K562 (cell line): ENCODE results near the gene AGPAT1. TPM values are rescaled to one million over a fixed set of nuclear protein-coding genes. Genes with fewer than 3 reads are reported as not detected.

Source experiments
- ATAC-seq: fragments of 200-7000 bp; cut with Tn5 transposase; 3 replicates; pipeline ENCODE4 v1.9.1; 2020; ENCODE audit warnings: moderate library complexity
- BruUV-seq: library from RNA; stranded (reverse); fragments of 400-500 nt; replicated peaks from 2 replicates; lab custom pipeline; 2021; lab: Mats Ljungman, UMichigan
- CTCF ChIA-PET: fragments of 300-600 bp; formaldehyde crosslinking; extraction: SDS; loops from one replicate; lab custom pipeline; 2021; ENCODE audit warnings: low intra/inter-chr PET ratio; lab: Yijun Ruan, JAX
- POLR2A ChIA-PET: fragments of 300-600, 350-650 bp; sonication (Branson Sonifier 250); formaldehyde crosslinking; extraction: SDS; loops from one replicate; lab custom pipeline; 2021; ENCODE audit warnings: antibody characterized with exemption, inconsistent platforms; lab: Yijun Ruan, JAX
- DNase-seq, 4 experiments: peaks; one replicate each; pipeline versions ENCODE4 v3.0.0 to v3.0.0-alpha.2; 2011 to 2018; ENCODE audit warnings: low spot score in 3 of 4, mixed read lengths in 3 of 4; ENCODE audit errors: extremely low read depth in 1 of 4
- FAIRE-seq: peaks from 2 replicates; lab custom pipeline; 2011; peaks lifted over from hg19 to GRCh38; lab: Jason Lieb, UNC
- H2AFZ ChIP-seq: 2 replicates; pipeline ENCODE4 v1.6.0; 2011; ENCODE audit warnings: low read depth, low read length, control low read depth, inconsistent platforms
- H3K27ac ChIP-seq: fragments of 200-600 bp; 3 replicates; pipeline ENCODE4 v1.8.0; 2011; ENCODE audit warnings: low read depth, mild to moderate bottlenecking, control low read depth, inconsistent platforms, low read length, moderate library complexity, mixed read lengths; ENCODE audit errors: extremely low read depth
- H3K27me3 ChIP-seq, 2 experiments: fragments of 300-600 bp in 1 of 2; 2 replicates in 1 of 2; 3 replicates in 1 of 2; pipeline versions ENCODE4 v1.6.0 to v1.8.0; 2011; ENCODE audit warnings: inconsistent platforms in 2 of 2, low read length in 2 of 2, mild to moderate bottlenecking in 1 of 2, mixed read lengths in 1 of 2, moderate library complexity in 1 of 2; ENCODE audit not compliant: control insufficient read depth in 2 of 2, insufficient read depth in 2 of 2
- H3K36me3 ChIP-seq: fragments of 300-600 bp; 3 replicates; pipeline ENCODE4 v1.8.0; 2011; ENCODE audit warnings: mild to moderate bottlenecking, low read length, inconsistent platforms; ENCODE audit not compliant: control insufficient read depth, insufficient read depth
- H3K4me1 ChIP-seq, 2 experiments: fragments of 200-600 bp in 1 of 2; replicated peaks in 1 of 2; 2 replicates in 1 of 2; 3 replicates in 1 of 2; pipeline versions ENCODE4 v1.5.1 to v1.8.0; 2011; ENCODE audit warnings: inconsistent platforms in 2 of 2, low read length in 2 of 2, mild to moderate bottlenecking in 1 of 2, mixed read lengths in 1 of 2, moderate library complexity in 1 of 2; ENCODE audit not compliant: control insufficient read depth in 2 of 2, insufficient read depth in 2 of 2
- H3K4me2 ChIP-seq: 2 replicates; pipeline ENCODE4 v1.6.1; 2011; ENCODE audit warnings: low read length, control low read depth, inconsistent platforms, mixed read lengths; ENCODE audit not compliant: insufficient read depth
- H3K4me3 ChIP-seq: fragments of 200-600 bp; sonication (generic), shearing (Covaris generic); 2 replicates; pipeline ENCODE4 v1.5.1; 2016; ENCODE audit warnings: control low read depth, inconsistent platforms
- H3K79me2 ChIP-seq: fragments of 200-600 bp; 3 replicates; pipeline ENCODE4 v1.8.0; 2011; ENCODE audit warnings: low read length, inconsistent platforms; ENCODE audit not compliant: control insufficient read depth, insufficient read depth
- H3K9ac ChIP-seq, 2 experiments: 2 replicates each; pipeline versions ENCODE4 v1.6.0 to v1.6.1; 2011; ENCODE audit warnings: low read depth in 2 of 2, low read length in 2 of 2, control low read depth in 1 of 2, inconsistent platforms in 1 of 2, mild to moderate bottlenecking in 1 of 2, mixed read lengths in 1 of 2; ENCODE audit not compliant: insufficient read depth in 1 of 2
- H3K9me1 ChIP-seq: one replicate; pipeline ENCODE4 v1.6.0; 2011; ENCODE audit warnings: inconsistent platforms, mild to moderate bottlenecking, low read length, moderate library complexity; ENCODE audit not compliant: control insufficient read depth, insufficient read depth
- H3K9me3 ChIP-seq: replicated peaks from 2 replicates; pipeline ENCODE4 v1.5.1; 2011; ENCODE audit warnings: low read depth, low read length, inconsistent platforms; ENCODE audit not compliant: control insufficient read depth, insufficient read depth
- H4K20me1 ChIP-seq: replicated peaks from 2 replicates; pipeline ENCODE4 v1.6.1; 2011; ENCODE audit warnings: low read length, inconsistent platforms, mixed read lengths; ENCODE audit not compliant: control insufficient read depth, insufficient read depth
- ARHGAP35 ChIP-seq: fragments of 450-650 bp; IDR thresholded peaks from 2 replicates; pipeline ENCODE4 v1.6.1; 2018; ENCODE audit not compliant: partially characterized antibody
- ELF1 ChIP-seq: fragments of 200-800 bp; sonication (Bioruptor generic); IDR thresholded peaks from 2 replicates; pipeline ENCODE4 v1.6.1; 2016; ENCODE audit warnings: missing genetic modification characterization, missing compliant biosample characterization
- HDAC1 ChIP-seq, 2 experiments: fragments of 450-650 bp; IDR thresholded peaks; 2 replicates each; pipeline ENCODE4 v1.6.1; 2016 to 2017; ENCODE audit warnings: inconsistent platforms in 1 of 2, mild to moderate bottlenecking in 1 of 2, moderate library complexity in 1 of 2
- HIVEP1 ChIP-seq: fragments of 250-450 bp; sonication (Bioruptor Pico); IDR thresholded peaks from 2 replicates; pipeline ENCODE4 v1.4.0; 2020; ENCODE audit warnings: mild to moderate bottlenecking
- HLTF ChIP-seq: fragments of 450-650 bp; IDR thresholded peaks from 2 replicates; pipeline ENCODE4 v1.6.1; 2016
- MIER1 ChIP-seq: fragments of 450-650 bp; IDR thresholded peaks from 2 replicates; pipeline ENCODE4 v1.6.1; 2016; ENCODE audit warnings: antibody characterized with exemption, mild to moderate bottlenecking, low read depth
- NR2C1 ChIP-seq, 2 experiments: fragments of 450-650 bp; IDR thresholded peaks; 2 replicates each; pipeline ENCODE4 v1.6.1; 2017; ENCODE audit warnings: mild to moderate bottlenecking in 2 of 2, antibody characterized with exemption in 1 of 2, inconsistent platforms in 1 of 2, missing compliant biosample characterization in 1 of 2, missing genetic modification characterization in 1 of 2
- PURB ChIP-seq: sonication (generic); formaldehyde crosslinking; IDR thresholded peaks from 2 replicates; pipeline ENCODE4 v1.9.0; 2021; ENCODE audit warnings: low read depth, mild to moderate bottlenecking, missing genetic modification reagents
- SAFB2 ChIP-seq: fragments of 200-400 bp; formaldehyde crosslinking; IDR thresholded peaks from 2 replicates; pipeline ENCODE4 v1.6.1; 2018; ENCODE audit warnings: borderline replicate concordance, low read length, low read depth, moderate library complexity; ENCODE audit not compliant: severe bottlenecking
- SIN3A ChIP-seq, 2 experiments: fragments of 150-350 bp in 1 of 2; IDR thresholded peaks; 2 replicates each; pipeline ENCODE4 v1.6.1; 2011 to 2016; ENCODE audit warnings: borderline replicate concordance in 2 of 2, low read depth in 2 of 2, low read length in 2 of 2, mild to moderate bottlenecking in 2 of 2, moderate library complexity in 2 of 2; ENCODE audit not compliant: control insufficient read depth in 1 of 2
- SMARCA4 ChIP-seq: fragments of 450-650 bp; IDR thresholded peaks from 2 replicates; pipeline ENCODE4 v1.6.1; 2016
- TAF7 ChIP-seq: fragments of 450-650 bp; IDR thresholded peaks from 2 replicates; pipeline ENCODE4 v1.6.1; 2016; ENCODE audit warnings: missing genetic modification characterization, missing compliant biosample characterization
- TAF9B ChIP-seq: fragments of 450-650 bp; IDR thresholded peaks from 2 replicates; pipeline ENCODE4 v1.6.1; 2018; ENCODE audit warnings: mild to moderate bottlenecking; ENCODE audit not compliant: partially characterized antibody
- ZBTB1 ChIP-seq: sonication (generic); formaldehyde crosslinking; IDR thresholded peaks from 2 replicates; pipeline ENCODE4 v1.8.1; 2023; ENCODE audit warnings: missing genetic modification reagents, low read depth, mild to moderate bottlenecking, borderline replicate concordance
- ZNF57 ChIP-seq: fragments of 450-650 bp; formaldehyde crosslinking; IDR thresholded peaks from 2 replicates; pipeline ENCODE4 v1.4.0; 2020; ENCODE audit warnings: mild to moderate bottlenecking, moderate library complexity
- WGBS: fragments of 100-300 bp; shearing (Covaris generic); methylation state at CpG from one replicate; pipeline ENCODE4 v1.1.6; 2016; ENCODE audit warnings: low coverage, mixed read lengths; ENCODE audit not compliant: insufficient coverage; ENCODE audit errors: missing lambda C conversion rate; 5-methylcytosine and 5-hydroxymethylcytosine counted together
- in situ Hi-C: fragments of 300-500 bp; cut with MboI; formaldehyde crosslinking; loops from 4 replicates; pipeline ENCODE4 v1.15.0; 2018; ENCODE audit warnings: inconsistent platforms, mixed read lengths
- intact Hi-C: fragments of 100-400 bp; cut with micrococcal nuclease; formaldehyde crosslinking; loops from 2 replicates; pipeline ENCODE4 v1.14.2; 2022
- polyA plus RNA-seq, 8 experiments: library from polyadenylated mRNA; depleted of rRNA in 4 of 8; stranded (reverse) in 5 of 8; unstranded in 3 of 8; fragments of >200 nt; fragmentation: Nextera tagmentation in 2 of 8; fragmentation: Illumina TruSeq in 1 of 8; extraction: Ambion mirVana in 2 of 8; extraction: Trizol in 1 of 8; gene quantifications; 2 replicates each; pipeline versions ENCODE4 v1.2.1 to v1.2.3, GENCODE V29; 2011 to 2014; ENCODE audit warnings: inconsistent platforms in 1 of 8, missing spikeins in 1 of 8
- total RNA-seq, 7 experiments: library from RNA; depleted of rRNA in 6 of 7; stranded (reverse); fragments of >200 nt in 6 of 7; fragmentation: Illumina TruSeq in 2 of 7; extraction: Trizol in 2 of 7; gene quantifications; 2 replicates each; pipeline versions ENCODE4 v1.2.1 to v1.2.3, GENCODE V29; 2011 to 2021; ENCODE audit warnings: low replicate concordance in 1 of 7
- TF ChIP-seq, protein P1 (sequence below), 2 experiments: fragments of 150-350 bp in 1 of 2; IDR thresholded peaks; 2 replicates each; pipeline ENCODE4 v1.6.1; 2012 to 2016; ENCODE audit warnings: low read depth in 2 of 2, low read length in 2 of 2, mild to moderate bottlenecking in 1 of 2, moderate library complexity in 1 of 2

AGPAT1 gene
- total and polyA plus RNA-seq, 9 of the 15 experiments (the other 6 are each of a cell fraction or from before 2014, with no cell fraction given) = 37.9 to 176 (median 69.4) TPM

DNA sequence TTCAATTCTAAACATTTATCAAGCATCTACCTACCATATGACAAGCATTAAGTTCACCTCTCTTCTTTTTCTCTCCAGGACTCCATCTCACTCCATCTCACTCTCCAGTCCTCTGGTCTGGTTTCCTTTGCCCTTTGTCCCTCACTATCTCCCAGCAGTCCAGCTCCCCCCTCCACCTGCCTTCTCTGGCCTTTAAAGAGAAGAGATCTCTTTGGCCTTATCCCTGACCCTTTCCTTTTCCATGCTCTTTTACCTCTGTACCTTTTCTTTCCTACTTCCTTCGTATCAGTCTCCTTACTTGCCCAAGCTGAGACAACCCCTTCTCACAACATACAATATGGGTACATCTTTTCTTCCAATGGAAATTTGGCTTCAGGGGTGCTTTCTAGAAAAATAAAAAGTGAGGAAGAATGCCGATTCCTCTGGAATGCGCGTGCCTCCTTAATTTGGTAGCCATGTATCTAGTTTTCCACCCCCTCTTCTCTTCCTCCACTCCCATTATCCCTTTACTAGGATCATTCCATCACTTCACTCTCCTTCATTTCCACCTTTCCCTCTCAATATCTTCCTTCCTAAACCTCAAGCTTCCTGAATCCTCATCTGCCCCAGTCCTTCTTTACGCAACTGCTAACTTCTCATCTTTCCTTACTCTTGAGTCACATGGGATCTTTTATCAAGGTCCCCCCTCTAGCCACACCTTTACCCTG is 745 bp upstream of the AGPAT1 start (continued):
- TF ChIP-seq, protein P1, sequence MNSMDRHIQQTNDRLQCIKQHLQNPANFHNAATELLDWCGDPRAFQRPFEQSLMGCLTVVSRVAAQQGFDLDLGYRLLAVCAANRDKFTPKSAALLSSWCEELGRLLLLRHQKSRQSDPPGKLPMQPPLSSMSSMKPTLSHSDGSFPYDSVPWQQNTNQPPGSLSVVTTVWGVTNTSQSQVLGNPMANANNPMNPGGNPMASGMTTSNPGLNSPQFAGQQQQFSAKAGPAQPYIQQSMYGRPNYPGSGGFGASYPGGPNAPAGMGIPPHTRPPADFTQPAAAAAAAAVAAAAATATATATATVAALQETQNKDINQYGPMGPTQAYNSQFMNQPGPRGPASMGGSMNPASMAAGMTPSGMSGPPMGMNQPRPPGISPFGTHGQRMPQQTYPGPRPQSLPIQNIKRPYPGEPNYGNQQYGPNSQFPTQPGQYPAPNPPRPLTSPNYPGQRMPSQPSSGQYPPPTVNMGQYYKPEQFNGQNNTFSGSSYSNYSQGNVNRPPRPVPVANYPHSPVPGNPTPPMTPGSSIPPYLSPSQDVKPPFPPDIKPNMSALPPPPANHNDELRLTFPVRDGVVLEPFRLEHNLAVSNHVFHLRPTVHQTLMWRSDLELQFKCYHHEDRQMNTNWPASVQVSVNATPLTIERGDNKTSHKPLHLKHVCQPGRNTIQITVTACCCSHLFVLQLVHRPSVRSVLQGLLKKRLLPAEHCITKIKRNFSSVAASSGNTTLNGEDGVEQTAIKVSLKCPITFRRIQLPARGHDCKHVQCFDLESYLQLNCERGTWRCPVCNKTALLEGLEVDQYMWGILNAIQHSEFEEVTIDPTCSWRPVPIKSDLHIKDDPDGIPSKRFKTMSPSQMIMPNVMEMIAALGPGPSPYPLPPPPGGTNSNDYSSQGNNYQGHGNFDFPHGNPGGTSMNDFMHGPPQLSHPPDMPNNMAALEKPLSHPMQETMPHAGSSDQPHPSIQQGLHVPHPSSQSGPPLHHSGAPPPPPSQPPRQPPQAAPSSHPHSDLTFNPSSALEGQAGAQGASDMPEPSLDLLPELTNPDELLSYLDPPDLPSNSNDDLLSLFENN (IDR thresholded peaks at IDR 0.05; ENCODE audit: low read depth in 2 of 2, low read length in 2 of 2) = no peak
- peak; percentile 42 for TF ChIP-seq TAF9B
- peak; percentile 66 for TF ChIP-seq ARHGAP35
- no peak for TF ChIP-seq PURB (CRISPR knock-in tag)
- TF ChIP-seq TAF7 = no peak

DNA sequence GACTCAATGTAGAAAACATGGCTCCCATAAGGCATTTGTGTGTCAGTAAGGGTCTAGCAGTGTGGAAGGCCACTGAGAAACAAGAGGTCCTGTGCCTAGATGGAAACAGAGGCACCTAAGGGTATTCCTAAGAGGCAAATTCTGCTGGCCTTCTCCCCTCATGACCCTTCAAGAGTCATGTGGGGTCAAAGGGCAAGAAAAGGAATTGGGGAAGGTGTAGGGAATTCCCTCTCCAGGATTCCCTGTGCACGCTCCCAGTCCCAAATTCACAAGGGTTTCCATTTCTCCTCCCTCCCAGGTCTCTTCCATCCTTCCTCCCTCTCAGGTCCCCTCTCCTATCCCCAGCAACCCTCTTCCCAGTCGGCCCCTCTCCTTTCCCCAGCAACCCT is 568 bp downstream of the AGPAT1 start:
- peak overlapping the region; percentile 81 to 95 for H3K9ac ChIP-seq
- 0% methylated on average over 2 of the region's 2 CpGs for WGBS
- DNase-seq = peak in 1 of 4 experiments; percentile 24
- H2AFZ ChIP-seq = peak overlapping the region; percentile 45; the same call in 1 of the 2 replicates
- H3K27me3 ChIP-seq = no peaks in the 10 kb centered on the region
- no peaks in the 10 kb centered on the region for H4K20me1 ChIP-seq
- ChIA-PET CTCF (interaction anchor here (0.9 kb wide), 1 partner anchor 20 kb away, joined by 3 read pairs; no protein-coding TSS in a partner anchor), POLR2A (no interaction called here)
- BruUV-seq = TSS peak; percentile 71
- peak overlapping the region; percentile 88 for H3K4me2 ChIP-seq
- no peak for ATAC-seq
- peaks cover 35% of the 10 kb centered on the region; the same call in 2 of the 3 replicates for H3K36me3 ChIP-seq
- H3K27ac ChIP-seq = peak overlapping the region; percentile 68
- no peak for FAIRE-seq
- peaks cover 21 to 45% of the 10 kb centered on the region in 2 experiments for H3K4me1 ChIP-seq
- in situ Hi-C loops (no loop called here), intact Hi-C loops (loop anchor here (10.0 kb wide), 2 partner anchors 351 to 511 kb away; partner anchors contain the start of genes C6orf47, CSNK2B, GPANK1 and HSPA1B)
- H3K4me3 ChIP-seq = peak overlapping the region; percentile 88
- no peaks in the 10 kb centered on the region for H3K9me1 ChIP-seq
- H3K9me3 ChIP-seq = no peaks in the 10 kb centered on the region
- peaks cover 63% of the 10 kb centered on the region for H3K79me2 ChIP-seq
- TF ChIP-seq HDAC1 (IDR thresholded peaks at IDR 0.05) (peak in 1 of 2 experiments; percentile 57; a peak in 1 of 4 replicates), NR2C1 (IDR thresholded peaks at IDR 0.05) (peak; percentile 91), NR2C1 (tag; IDR thresholded peaks at IDR 0.05) (peak; percentile 91), SIN3A (IDR thresholded peaks at IDR 0.05; ENCODE audit: borderline replicate concordance in 2 of 2, control insufficient read depth in 1 of 2, low read depth in 2 of 2, low read length in 2 of 2) (peak in 1 of 2 experiments; percentile 43; a peak in 1 of 4 replicates), ELF1 (0 out of 2 replicates have a peak, but pooled peaks have one; percentile 5), MIER1 (0 out of 2 replicates have a peak, but pooled peaks have one; percentile 36), SMARCA4 (0 out of 2 replicates have a peak, but pooled peaks have one; percentile 10), ZNF57 (CRISPR knock-in tag) (no peak), HLTF (peak; percentile 20; the same call in 1 of the 2 replicates), ZBTB1 (CRISPR knock-in tag) (peak; percentile 55; the same call in 1 of the 2 replicates), SAFB2 (no peak), HIVEP1 (0 out of 2 replicates have a peak, but pooled peaks have one; percentile 4)
